ENCODE data around the gene SFXN2. TPM values are rescaled to one million over a fixed set of nuclear protein-coding genes. Genes with fewer than 3 reads are reported as not detected.

Gene SFXN2
- total and polyA plus RNA-seq, 2 experiments from 2014 or later = 5.7 to 6.2 TPM

- DNase-seq (ENCODE audit: low spot score) (no peak), ATAC-seq (no peak)
- Histone ChIP-seq H3K27me3 (ENCODE audit: insufficient read depth) (no peaks in the 10 kb centered on the region), H3F3A (replicated peaks; ENCODE audit: low read depth) (0 out of 2 replicates have a peak, but pooled peaks cover 7% of the 10 kb centered on the region), H3K4me3 (no peak overlapping the region), H4K20me1 (replicated peaks; ENCODE audit: insufficient read depth) (0 out of 2 replicates have a peak, but pooled peaks cover 4% of the 10 kb centered on the region), H2AFZ (no peak overlapping the region), H3K36me3 (ENCODE audit: insufficient read depth) (no peaks in the 10 kb centered on the region), H3K79me2 (replicated peaks; ENCODE audit: insufficient read depth) (no peaks in the 10 kb centered on the region), H3K4me2 (no peak overlapping the region), H3K27ac (ENCODE audit: low read depth) (no peak overlapping the region), H3K9me2 (ENCODE audit: insufficient read depth) (no peaks in the 10 kb centered on the region), H3K4me1 (ENCODE audit: insufficient read depth) (no peaks in the 10 kb centered on the region)
- no peak overlapping the region for H3K4me3 Mint-ChIP-seq
- no peaks in the 10 kb centered on the region for H3K9me3 Mint-ChIP-seq
- peaks cover 3% of the 10 kb centered on the region for H3K27me3 Mint-ChIP-seq (ENCODE audit: insufficient read depth, low read depth, poor library complexity)
- H3K36me3 Mint-ChIP-seq (ENCODE audit: low read depth) = peaks cover 30% of the 10 kb centered on the region
- TF ChIP-seq NANOG (IDR thresholded peaks at IDR 0.05; ENCODE audit: borderline replicate concordance) (no peak), EZH2phosphoT487 (IDR thresholded peaks at IDR 0.05; ENCODE audit: unreplicated experiment) (no peak), REST (IDR thresholded peaks at IDR 0.05; ENCODE audit: unreplicated experiment) (no peak), CTCF (conservative IDR thresholded peaks at IDR 0.05; ENCODE audit: low read depth in 2 of 2) (no peak), CREB1 (CRISPR knock-in tag; IDR thresholded peaks at IDR 0.05; ENCODE audit: low read depth) (no peak), ZNF331 (CRISPR knock-in tag; IDR thresholded peaks at IDR 0.05; ENCODE audit: low read depth) (no peak), POLR2AphosphoS5 (IDR thresholded peaks at IDR 0.05; ENCODE audit: low read depth) (no peak), JUNB (IDR thresholded peaks at IDR 0.05; ENCODE audit: unreplicated experiment) (no peak), ZNF114 (CRISPR knock-in tag; IDR thresholded peaks at IDR 0.05) (no peak), STAT1 (IDR thresholded peaks at IDR 0.05; ENCODE audit: unreplicated experiment) (no peak), EZH2 (IDR thresholded peaks at IDR 0.05; ENCODE audit: low read depth, unreplicated experiment) (no peak), ZNF462 (CRISPR knock-in tag; IDR thresholded peaks at IDR 0.05) (no peak), ETS1 (IDR thresholded peaks at IDR 0.05) (no peak)
- H3K27ac Mint-ChIP-seq = 0 out of 2 replicates have a peak overlapping the region, but pooled peaks have one; percentile 59
- H3K4me1 Mint-ChIP-seq = peaks cover 8% of the 10 kb centered on the region
Observed at GRCh38 chr10:102683736-102684135, 30.7 kb upstream of the SFXN2 start.

All from GM23338 (cell line).